Activated naive CD4-positive, alpha-beta T cell treated with anti-CD3 and anti-CD28 coated beads for 36 hours (primary cell): Measurements from ENCODE around the gene TTC34. TPM values are rescaled to one million over a fixed set of nuclear protein-coding genes. Genes with fewer than 3 reads are reported as not detected.
"Not testable (repeated sequence)": the region's sequence is repeated elsewhere in the genome, so short reads cannot be mapped to it uniquely, and the experiment has no call there.

ENCODE experiments used
- CTCF ChIA-PET: fragments of 350-600 bp; sonication (Branson Sonifier 250); formaldehyde crosslinking; loops from one replicate; lab custom pipeline; 2021; ENCODE audit warnings: antibody characterized with exemption; lab: Charles Lee
- DNase-seq: peaks from one replicate; pipeline ENCODE4 v3.0.0-alpha.2; 2020
- H3K27ac Mint-ChIP-seq: one replicate; pipeline ENCODE4 v1.8.0; 2021; ENCODE audit warnings: mild to moderate bottlenecking, mixed read lengths
- H3K27me3 Mint-ChIP-seq: one replicate; pipeline ENCODE4 v1.8.0; 2021; ENCODE audit warnings: low read depth, mixed read lengths
- H3K36me3 Mint-ChIP-seq: one replicate; pipeline ENCODE4 v1.8.0; 2021; ENCODE audit warnings: low read depth, mixed read lengths
- H3K4me1 Mint-ChIP-seq: one replicate; pipeline ENCODE4 v1.8.0; 2021; ENCODE audit warnings: low read depth, mixed read lengths
- H3K4me3 Mint-ChIP-seq: one replicate; pipeline ENCODE4 v1.8.0; 2021; ENCODE audit warnings: mild to moderate bottlenecking, moderate library complexity, mixed read lengths
- H3K9me3 Mint-ChIP-seq: one replicate; pipeline ENCODE4 v1.8.0; 2021; ENCODE audit warnings: mixed read lengths
- intact Hi-C: fragments of 100-400 bp; cut with micrococcal nuclease; formaldehyde crosslinking; loops from one replicate; pipeline ENCODE4 v1.15.1; 2023
- total RNA-seq, 2 experiments: library from RNA; stranded (reverse); gene quantifications; one replicate each; pipeline ENCODE4 v1.2.3, GENCODE V29; 2021

Gene TTC34
- total RNA-seq, 2 experiments from 2014 or later: 0.91 to 1.1 TPM

DNA sequence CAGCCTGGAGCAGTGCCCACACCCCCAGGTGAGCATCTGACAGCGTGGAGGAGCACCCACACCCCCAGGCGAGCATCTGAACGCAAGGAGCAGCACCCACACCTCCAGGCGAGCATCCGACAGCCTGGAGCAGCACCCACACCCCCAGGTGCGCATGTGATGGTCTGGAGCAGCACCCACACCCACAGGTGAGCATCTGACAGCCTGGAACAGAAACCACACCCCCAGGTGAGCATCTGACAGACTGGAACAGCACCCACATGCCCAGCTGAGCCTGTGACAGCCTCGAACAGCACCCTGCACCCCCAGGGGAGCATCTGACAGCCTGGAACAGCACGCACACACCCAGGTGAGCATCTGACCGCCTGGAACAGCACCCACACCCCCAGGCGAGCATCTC lies 46.9 kb downstream of the TTC34 start:
- H3K36me3 Mint-ChIP-seq, DNase-seq, H3K4me1 Mint-ChIP-seq, H3K4me3 Mint-ChIP-seq, H3K27me3 Mint-ChIP-seq, H3K9me3 Mint-ChIP-seq, intact Hi-C loops, CTCF ChIA-PET, H3K27ac Mint-ChIP-seq: not testable (repeated sequence)

- DNase-seq, H3K36me3 Mint-ChIP-seq, H3K27me3 Mint-ChIP-seq, H3K4me1 Mint-ChIP-seq, CTCF ChIA-PET, intact Hi-C loops, H3K4me3 Mint-ChIP-seq, H3K9me3 Mint-ChIP-seq, H3K27ac Mint-ChIP-seq: not testable (repeated sequence)
Measured at GRCh38 chr1:2752503-2752902, 49.0 kb downstream of the TTC34 start.

DNA sequence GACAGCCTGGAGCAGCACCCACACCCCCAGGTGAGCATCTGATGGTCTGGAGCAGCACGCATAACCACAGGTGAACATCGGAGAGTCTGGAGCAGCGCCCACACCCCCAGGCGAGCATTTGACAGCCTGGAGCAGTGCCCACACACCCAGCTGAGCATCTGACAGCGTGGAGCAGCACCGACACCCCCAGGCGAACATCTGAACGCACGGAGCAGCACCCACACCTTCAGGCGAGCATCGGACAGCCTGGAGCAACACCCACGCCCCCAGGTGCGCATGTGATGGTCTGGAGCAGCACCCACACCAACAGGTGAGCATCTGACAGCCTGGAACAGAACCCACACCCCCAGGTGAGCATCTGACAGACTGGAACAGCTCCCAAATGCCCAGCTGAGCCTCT lies 49.6 kb downstream of the TTC34 start:
- H3K4me3 Mint-ChIP-seq, H3K27me3 Mint-ChIP-seq, H3K4me1 Mint-ChIP-seq, intact Hi-C loops, H3K36me3 Mint-ChIP-seq, DNase-seq, H3K9me3 Mint-ChIP-seq, CTCF ChIA-PET, H3K27ac Mint-ChIP-seq: not testable (repeated sequence)

DNA sequence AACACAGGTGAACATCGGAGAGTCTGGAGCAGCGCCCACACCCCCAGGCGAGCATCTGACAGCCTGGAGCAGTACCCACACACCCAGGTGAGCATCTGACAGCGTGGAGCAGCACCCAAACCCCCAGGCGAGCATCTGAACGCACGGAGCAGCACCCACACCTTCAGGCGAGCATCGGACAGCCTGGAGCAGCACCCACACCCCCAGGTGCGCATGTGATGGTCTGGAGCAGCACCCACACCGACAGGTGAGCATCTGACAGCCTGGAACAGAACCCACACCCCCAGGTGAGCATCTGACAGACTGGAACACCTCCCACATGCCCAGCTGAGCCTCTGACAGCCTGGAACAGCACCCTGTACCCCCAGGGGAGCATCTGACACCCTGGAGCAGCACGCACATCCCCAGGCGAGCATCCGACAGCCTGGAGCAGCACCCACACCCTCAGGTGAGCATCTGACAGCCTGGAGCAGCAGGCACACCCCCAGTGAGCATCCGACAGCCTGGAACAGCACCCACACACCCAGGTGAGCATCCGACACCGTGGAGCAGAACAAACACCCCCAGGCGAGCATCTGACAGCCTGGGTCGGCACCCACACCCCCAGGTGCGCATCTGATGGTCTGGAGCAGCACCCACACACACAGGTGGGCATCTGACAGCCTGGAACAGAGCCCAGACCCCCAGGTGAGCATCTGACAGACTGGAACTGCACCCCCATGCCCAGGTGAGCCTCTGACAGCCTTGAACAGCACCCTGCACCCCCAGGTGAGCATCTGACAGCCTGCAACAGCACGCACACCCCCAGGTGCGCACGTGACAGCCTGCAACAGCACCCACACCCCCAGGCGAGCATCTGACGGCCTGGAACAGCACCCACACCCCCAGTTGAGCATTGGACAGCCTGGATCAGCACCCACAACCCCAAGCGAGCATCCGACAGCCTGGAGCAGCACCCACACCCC lies 50.4 kb downstream of the TTC34 start:
- H3K4me1 Mint-ChIP-seq, H3K4me3 Mint-ChIP-seq, H3K9me3 Mint-ChIP-seq, H3K27ac Mint-ChIP-seq, H3K36me3 Mint-ChIP-seq, intact Hi-C loops, CTCF ChIA-PET, DNase-seq, H3K27me3 Mint-ChIP-seq: not testable (repeated sequence)

GRCh38 chr1:2750041-2750680 lies 51.3 kb downstream of the TTC34 start:
- H3K27me3 Mint-ChIP-seq, intact Hi-C loops, CTCF ChIA-PET, H3K27ac Mint-ChIP-seq, H3K4me1 Mint-ChIP-seq, DNase-seq, H3K36me3 Mint-ChIP-seq, H3K9me3 Mint-ChIP-seq, H3K4me3 Mint-ChIP-seq: not testable (repeated sequence)

GRCh38 chr1:2748626-2749025 lies 52.9 kb downstream of the TTC34 start:
- H3K4me1 Mint-ChIP-seq, DNase-seq, H3K9me3 Mint-ChIP-seq, intact Hi-C loops, H3K4me3 Mint-ChIP-seq, H3K36me3 Mint-ChIP-seq, CTCF ChIA-PET, H3K27ac Mint-ChIP-seq, H3K27me3 Mint-ChIP-seq: not testable (repeated sequence)

GRCh38 chr1:2694796-2695195 lies 106.7 kb downstream of the TTC34 start:
- H3K4me1 Mint-ChIP-seq, H3K9me3 Mint-ChIP-seq, H3K4me3 Mint-ChIP-seq, intact Hi-C loops, H3K27me3 Mint-ChIP-seq, H3K27ac Mint-ChIP-seq, H3K36me3 Mint-ChIP-seq, CTCF ChIA-PET, DNase-seq: not testable (repeated sequence)

GRCh38 chr1:2690180-2690579 lies 111.3 kb downstream of the TTC34 start:
- CTCF ChIA-PET, H3K9me3 Mint-ChIP-seq, H3K27ac Mint-ChIP-seq, H3K36me3 Mint-ChIP-seq, H3K4me1 Mint-ChIP-seq, DNase-seq, intact Hi-C loops, H3K4me3 Mint-ChIP-seq: not testable (repeated sequence)
- peaks cover 12% of the 10 kb centered on the region for H3K27me3 Mint-ChIP-seq

DNA sequence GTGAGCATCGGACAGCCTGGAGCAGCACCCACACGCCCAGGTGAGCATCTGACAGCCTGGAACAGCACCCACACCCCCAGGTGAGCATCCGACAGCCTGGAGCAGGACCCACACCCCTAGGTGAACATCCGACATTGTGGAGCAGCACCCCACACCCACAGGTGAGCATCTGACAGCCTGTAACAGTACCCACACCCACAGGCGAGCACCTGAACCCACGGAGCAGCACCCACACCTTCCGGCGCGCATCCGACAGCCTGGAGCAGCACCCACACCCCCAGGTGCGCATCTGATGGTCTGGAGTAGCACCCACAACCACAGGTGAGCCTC lies 113.2 kb downstream of the TTC34 start:
- H3K27me3 Mint-ChIP-seq: peaks cover 24% of the 10 kb centered on the region
- H3K36me3 Mint-ChIP-seq, intact Hi-C loops, H3K4me3 Mint-ChIP-seq, DNase-seq, CTCF ChIA-PET, H3K9me3 Mint-ChIP-seq, H3K27ac Mint-ChIP-seq, H3K4me1 Mint-ChIP-seq: not testable (repeated sequence)

GRCh38 chr1:2687638-2688335 lies 113.7 kb downstream of the TTC34 start:
- H3K27ac Mint-ChIP-seq, DNase-seq, H3K4me1 Mint-ChIP-seq: not testable (repeated sequence)

GRCh38 chr1:2687174-2687591 lies 114.3 kb downstream of the TTC34 start:
- H3K4me3 Mint-ChIP-seq, intact Hi-C loops, H3K27ac Mint-ChIP-seq, H3K36me3 Mint-ChIP-seq, CTCF ChIA-PET, H3K4me1 Mint-ChIP-seq, DNase-seq, H3K9me3 Mint-ChIP-seq: not testable (repeated sequence)
- peaks cover 26% of the 10 kb centered on the region for H3K27me3 Mint-ChIP-seq

More at GRCh38 chr1:2687638-2688335, 113.7 kb downstream of the TTC34 start:
- CTCF ChIA-PET, intact Hi-C loops, H3K4me3 Mint-ChIP-seq, H3K9me3 Mint-ChIP-seq, H3K36me3 Mint-ChIP-seq: not testable (repeated sequence)
- peaks cover 26% of the 10 kb centered on the region for H3K27me3 Mint-ChIP-seq

GRCh38 chr1:2686091-2686863 lies 115.2 kb downstream of the TTC34 start:
- H3K4me3 Mint-ChIP-seq, H3K27ac Mint-ChIP-seq, intact Hi-C loops, CTCF ChIA-PET, H3K9me3 Mint-ChIP-seq, H3K4me1 Mint-ChIP-seq, DNase-seq, H3K36me3 Mint-ChIP-seq: not testable (repeated sequence)
- peaks cover 26% of the 10 kb centered on the region for H3K27me3 Mint-ChIP-seq
